ENCODE data around the gene OBSCN.

OBSCN gene

DNA sequence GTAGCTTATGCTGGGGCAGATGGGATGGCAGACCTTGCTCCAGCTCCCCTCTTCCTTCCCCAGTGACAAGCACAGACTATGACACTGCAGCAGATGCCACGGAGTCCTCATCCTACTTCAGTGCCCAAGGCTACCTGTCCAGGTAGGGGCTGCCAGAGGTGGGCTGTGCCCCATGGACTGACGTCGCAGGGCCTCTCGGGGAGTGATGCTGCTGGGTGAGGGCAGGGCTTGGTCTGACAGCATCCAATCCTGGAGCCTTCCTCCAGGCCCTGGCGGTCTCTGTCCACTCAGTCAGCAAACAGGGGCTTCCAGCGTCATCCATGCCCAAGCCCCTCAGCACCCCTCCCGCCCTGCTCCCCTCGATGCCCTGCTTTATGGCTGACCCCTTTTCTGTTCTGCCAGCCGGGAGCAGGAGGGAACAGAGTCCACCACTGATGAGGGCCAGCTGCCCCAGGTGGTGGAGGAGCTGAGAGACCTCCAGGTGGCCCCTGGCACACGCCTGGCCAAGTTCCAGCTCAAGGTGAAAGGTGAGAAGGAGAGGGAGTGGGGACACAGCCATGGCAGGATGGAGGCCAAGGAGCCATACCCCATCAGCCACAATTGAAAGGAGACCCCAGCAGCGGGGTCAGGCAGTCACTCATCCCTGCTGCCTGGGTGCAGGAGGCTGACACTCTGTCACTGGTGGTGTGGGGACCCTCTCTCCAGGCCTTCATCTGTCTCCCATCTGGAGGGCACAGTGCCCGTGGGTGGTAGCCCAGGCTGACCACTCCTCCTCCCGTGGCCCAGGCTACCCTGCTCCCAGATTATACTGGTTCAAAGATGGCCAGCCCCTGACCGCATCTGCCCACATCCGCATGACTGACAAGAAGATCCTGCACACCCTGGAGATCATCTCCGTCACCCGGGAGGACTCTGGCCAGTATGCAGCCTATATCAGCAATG lies 125.2 kb downstream of the OBSCN start:
- Histone ChIP-seq H3K9me3 (ENCODE audit: control insufficient read depth, insufficient read depth, low read length) (no peaks in the 10 kb centered on the region), H3K4me1 (ENCODE audit: control insufficient read depth, insufficient read depth, low read length) (no peaks in the 10 kb centered on the region), H3K4me3 (ENCODE audit: low read depth, low read length) (no peak overlapping the region), H3K27me3 (ENCODE audit: control insufficient read depth, insufficient read depth, low read length) (no peaks in the 10 kb centered on the region), H3K9ac (ENCODE audit: low read depth, low read length) (no peak overlapping the region), H3K36me3 (ENCODE audit: control insufficient read depth, insufficient read depth, low read length) (no peaks in the 10 kb centered on the region)

DNA sequence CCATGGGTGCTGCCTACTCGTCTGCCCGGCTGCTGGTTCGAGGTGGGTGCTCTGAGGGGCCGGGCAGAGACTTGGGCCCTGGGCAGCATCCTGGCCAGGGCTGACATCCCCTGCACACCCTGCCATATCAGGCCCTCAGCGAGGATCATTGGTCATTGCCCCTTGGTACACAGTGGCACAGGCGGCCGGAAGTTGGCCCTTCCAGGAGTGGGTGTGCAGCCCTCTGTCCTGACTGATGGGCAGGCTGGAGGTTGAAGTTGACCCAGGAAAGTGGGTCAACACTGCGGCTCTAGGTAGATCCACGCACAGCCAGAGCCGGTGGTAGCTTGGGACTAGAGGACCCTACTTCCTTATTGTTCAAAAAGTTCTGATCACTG lies 125.9 kb downstream of the OBSCN start:
- Histone ChIP-seq H3K9ac (ENCODE audit: low read depth, low read length) (no peak overlapping the region), H3K36me3 (ENCODE audit: control insufficient read depth, insufficient read depth, low read length) (no peaks in the 10 kb centered on the region), H3K4me1 (ENCODE audit: control insufficient read depth, insufficient read depth, low read length) (no peaks in the 10 kb centered on the region), H3K4me3 (ENCODE audit: low read depth, low read length) (no peak overlapping the region), H3K9me3 (ENCODE audit: control insufficient read depth, insufficient read depth, low read length) (no peaks in the 10 kb centered on the region), H3K27me3 (ENCODE audit: control insufficient read depth, insufficient read depth, low read length) (no peaks in the 10 kb centered on the region)

DNA sequence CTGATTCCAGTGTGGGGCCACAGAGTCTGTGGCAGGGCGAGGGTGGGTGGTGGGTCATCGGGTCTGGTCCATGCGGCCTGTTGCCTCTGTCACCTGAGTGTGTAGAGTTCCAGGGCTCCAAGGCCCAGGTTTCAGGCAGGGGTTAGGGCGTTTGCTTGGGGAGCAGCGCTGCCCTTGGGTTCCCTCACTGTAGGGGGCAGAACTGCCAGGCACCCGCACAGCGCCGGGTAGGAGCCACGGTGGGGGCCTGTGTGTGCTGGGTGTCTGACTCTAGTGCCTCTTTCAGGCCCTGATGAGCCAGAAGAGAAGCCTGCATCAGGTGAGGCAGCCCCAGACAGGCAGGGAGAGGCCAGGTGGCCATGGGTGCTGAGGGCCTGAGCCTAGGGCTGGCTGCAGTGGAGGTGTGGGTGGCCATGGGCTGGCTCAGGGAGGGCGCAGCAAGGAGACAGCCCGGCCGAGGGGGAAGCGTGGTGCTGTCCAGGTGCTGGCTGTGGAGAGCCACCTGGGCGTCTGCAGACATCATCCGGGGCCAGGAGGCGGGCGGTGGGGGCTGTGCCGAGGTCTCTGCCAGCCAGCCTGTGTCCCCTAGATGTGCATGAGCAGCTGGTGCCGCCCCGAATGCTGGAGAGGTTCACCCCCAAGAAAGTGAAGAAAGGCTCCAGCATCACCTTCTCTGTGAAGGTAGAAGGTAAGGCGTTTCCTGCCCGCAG lies 126.5 kb downstream of the OBSCN start:
- H3K4me1 ChIP-seq (ENCODE audit: control insufficient read depth, insufficient read depth, low read length), result no peaks in the 10 kb centered on the region
- no peaks in the 10 kb centered on the region for H3K27me3 ChIP-seq (ENCODE audit: control insufficient read depth, insufficient read depth, low read length)
- H3K9me3 ChIP-seq (ENCODE audit: control insufficient read depth, insufficient read depth, low read length), result no peaks in the 10 kb centered on the region
- no peak overlapping the region for H3K9ac ChIP-seq (ENCODE audit: low read depth, low read length)
- H3K36me3 ChIP-seq (ENCODE audit: control insufficient read depth, insufficient read depth, low read length), result no peaks in the 10 kb centered on the region
- H3K4me3 ChIP-seq (ENCODE audit: low read depth, low read length), result no peak overlapping the region

DNA sequence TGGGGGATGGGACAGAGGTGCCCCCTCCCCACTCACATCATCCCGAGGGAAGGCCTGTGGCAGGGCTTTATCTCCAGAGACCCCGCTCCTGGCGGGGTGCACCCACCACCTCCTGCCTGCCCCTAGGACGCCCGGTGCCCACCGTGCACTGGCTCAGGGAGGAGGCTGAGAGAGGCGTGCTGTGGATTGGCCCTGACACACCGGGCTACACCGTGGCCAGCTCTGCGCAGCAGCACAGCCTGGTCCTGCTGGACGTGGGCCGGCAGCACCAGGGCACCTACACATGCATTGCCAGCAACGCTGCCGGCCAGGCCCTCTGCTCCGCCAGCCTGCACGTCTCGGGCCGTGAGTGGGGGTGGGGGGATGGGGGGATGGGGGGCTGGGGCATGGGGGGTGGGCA lies 127.1 kb downstream of the OBSCN start:
- Histone ChIP-seq H3K9ac (ENCODE audit: low read depth, low read length) (no peak overlapping the region), H3K4me3 (ENCODE audit: low read depth, low read length) (no peak overlapping the region), H3K4me1 (ENCODE audit: control insufficient read depth, insufficient read depth, low read length) (no peaks in the 10 kb centered on the region), H3K27me3 (ENCODE audit: control insufficient read depth, insufficient read depth, low read length) (no peaks in the 10 kb centered on the region), H3K36me3 (ENCODE audit: control insufficient read depth, insufficient read depth, low read length) (no peaks in the 10 kb centered on the region), H3K9me3 (ENCODE audit: control insufficient read depth, insufficient read depth, low read length) (no peaks in the 10 kb centered on the region)

DNA sequence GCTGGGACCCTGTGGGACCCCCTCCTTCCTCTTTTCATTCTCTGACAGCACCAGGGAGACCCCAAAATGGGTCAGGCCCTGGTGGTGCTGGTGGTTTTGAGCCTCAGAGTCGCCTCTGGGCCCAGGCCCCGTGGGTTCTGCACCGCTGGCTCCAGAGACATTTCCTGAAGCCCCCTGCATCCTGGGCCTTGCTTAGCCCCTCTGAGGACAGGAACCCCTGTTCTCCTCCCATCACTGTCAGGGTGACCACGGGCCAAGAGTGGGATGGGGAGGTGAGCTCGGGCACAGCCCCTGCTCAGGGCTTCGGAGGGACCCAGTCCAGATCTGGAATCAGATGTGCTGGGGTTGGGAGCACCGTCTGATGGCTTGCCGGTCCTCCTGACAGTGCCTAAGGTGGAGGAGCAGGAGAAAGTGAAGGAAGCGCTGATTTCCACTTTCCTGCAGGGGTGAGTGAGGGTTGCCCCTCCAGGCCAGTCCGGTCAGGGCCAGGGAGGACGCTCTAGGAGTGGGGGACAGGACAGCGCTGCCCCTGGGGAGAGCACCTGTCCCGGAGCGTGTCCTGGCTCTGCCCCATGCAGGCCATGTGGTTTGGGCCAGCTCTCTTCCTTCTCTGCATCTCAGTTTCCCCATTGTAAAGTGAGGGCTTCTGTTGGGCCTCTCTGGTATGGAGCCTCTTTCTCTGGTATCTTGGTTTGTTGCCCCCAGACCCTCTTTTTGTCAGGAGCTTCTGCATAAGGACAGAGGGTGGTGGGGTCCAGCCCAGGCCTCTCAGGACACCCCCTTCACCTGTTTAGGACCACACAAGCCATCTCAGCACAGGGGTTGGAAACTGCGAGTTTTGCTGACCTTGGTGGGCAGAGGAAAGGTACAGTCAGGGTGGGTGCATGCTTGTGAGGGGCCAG lies 127.8 kb downstream of the OBSCN start:
- Histone ChIP-seq H3K9ac (ENCODE audit: low read depth, low read length) (no peak overlapping the region), H3K36me3 (ENCODE audit: control insufficient read depth, insufficient read depth, low read length) (no peaks in the 10 kb centered on the region), H3K4me3 (ENCODE audit: low read depth, low read length) (no peak overlapping the region), H3K9me3 (ENCODE audit: control insufficient read depth, insufficient read depth, low read length) (no peaks in the 10 kb centered on the region), H3K4me1 (ENCODE audit: control insufficient read depth, insufficient read depth, low read length) (no peaks in the 10 kb centered on the region), H3K27me3 (ENCODE audit: control insufficient read depth, insufficient read depth, low read length) (no peaks in the 10 kb centered on the region)

DNA sequence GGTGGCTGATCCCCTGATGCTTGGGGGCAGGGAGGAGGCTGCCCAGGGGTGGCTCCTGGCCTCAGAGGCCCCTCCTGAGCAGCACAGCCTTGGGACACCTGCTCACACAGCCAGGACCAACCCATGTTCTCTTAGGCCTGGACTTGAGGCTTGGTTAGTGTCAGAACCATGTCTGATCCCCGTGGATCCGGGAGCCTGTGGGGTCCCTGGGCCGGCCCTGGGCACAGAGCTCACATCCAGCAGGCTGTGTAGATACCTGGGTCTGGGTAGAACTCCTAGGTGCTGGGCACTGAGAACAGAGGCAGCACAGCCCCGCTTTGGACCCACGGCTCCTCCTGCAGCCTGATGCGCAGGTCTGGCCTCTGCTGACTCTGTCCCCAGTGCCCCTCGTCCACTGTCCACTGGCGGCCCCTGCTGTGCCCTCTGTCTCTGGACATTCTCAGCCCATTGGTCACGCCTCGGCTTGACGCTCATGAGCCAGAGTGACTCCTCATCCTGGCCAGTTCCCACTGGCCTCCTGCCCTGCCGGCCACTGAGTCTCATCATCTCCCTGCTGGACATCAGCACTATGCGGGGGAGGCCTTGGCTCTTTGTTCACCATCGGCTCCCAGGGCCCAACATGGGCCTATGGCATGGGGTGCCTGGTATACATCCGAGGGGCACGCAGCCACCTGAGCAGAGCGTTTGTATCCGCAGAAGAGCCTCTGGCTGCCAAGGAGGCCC lies 128.6 kb downstream of the OBSCN start:
- Histone ChIP-seq H3K4me3 (ENCODE audit: low read depth, low read length) (no peak overlapping the region), H3K36me3 (ENCODE audit: control insufficient read depth, insufficient read depth, low read length) (no peaks in the 10 kb centered on the region), H3K9ac (ENCODE audit: low read depth, low read length) (no peak overlapping the region), H3K9me3 (ENCODE audit: control insufficient read depth, insufficient read depth, low read length) (no peaks in the 10 kb centered on the region), H3K27me3 (ENCODE audit: control insufficient read depth, insufficient read depth, low read length) (no peaks in the 10 kb centered on the region), H3K4me1 (ENCODE audit: control insufficient read depth, insufficient read depth, low read length) (no peaks in the 10 kb centered on the region)

DNA sequence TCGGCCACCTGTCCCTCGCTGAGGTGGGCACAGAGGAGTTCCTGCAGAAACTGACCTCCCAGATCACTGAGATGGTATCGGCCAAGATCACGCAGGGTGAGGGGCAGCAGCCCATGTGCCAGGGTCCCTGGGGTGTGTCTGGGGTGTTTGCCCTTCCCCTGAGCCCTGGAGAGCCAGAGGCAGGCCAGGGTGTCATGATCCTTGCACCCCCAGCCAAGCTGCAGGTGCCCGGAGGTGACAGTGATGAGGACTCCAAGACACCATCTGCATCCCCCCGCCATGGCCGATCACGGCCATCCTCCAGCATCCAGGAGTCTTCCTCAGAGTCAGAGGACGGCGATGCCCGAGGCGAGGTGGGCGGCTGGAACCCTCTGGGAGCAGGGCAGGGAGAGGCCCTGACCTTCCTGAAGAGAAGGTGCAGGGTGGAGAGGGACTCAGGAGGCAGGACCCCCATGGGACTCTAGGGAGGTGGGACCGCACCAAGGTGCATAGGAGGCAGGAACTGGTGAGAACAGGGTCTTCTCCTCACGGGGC lies 129.3 kb downstream of the OBSCN start:
- Histone ChIP-seq H3K4me1 (ENCODE audit: control insufficient read depth, insufficient read depth, low read length) (no peaks in the 10 kb centered on the region), H3K4me3 (ENCODE audit: low read depth, low read length) (no peak overlapping the region), H3K36me3 (ENCODE audit: control insufficient read depth, insufficient read depth, low read length) (no peaks in the 10 kb centered on the region)

DNA sequence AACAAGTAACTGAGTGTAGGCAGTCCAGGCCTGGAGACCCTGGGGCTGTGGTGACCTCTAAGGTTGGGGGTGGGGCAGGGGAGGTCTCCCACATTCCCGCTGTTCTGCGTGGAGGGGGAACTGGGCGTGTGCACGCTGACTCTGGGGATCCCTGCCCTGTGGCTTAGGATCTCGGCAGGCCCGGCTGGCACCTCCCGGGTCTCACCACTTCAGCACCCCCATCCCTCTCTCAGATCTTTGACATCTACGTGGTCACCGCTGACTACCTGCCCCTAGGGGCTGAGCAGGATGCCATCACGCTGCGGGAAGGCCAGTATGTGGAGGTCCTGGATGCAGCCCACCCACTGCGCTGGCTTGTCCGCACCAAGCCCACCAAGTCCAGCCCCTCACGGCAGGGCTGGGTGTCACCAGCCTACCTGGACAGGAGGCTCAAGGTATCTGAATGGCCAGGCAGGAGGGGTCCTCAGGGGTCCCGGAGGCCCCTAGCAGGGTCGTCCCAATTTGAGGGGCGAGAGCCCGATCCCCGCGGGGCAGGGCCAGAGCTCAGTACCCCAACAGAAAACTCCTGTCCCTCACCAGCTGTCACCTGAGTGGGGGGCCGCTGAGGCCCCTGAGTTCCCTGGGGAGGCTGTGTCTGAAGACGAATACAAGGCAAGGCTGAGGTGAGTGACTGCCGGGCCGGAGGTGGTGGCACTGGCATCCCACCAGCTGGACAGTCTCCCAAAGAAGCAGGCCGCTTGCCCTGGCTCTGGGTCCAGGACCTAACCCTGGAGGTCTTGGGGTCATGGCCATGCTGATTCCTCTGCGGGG lies 130.1 kb downstream of the OBSCN start:
- Histone ChIP-seq H3K4me3 (ENCODE audit: low read depth, low read length) (no peak overlapping the region), H3K9me3 (ENCODE audit: control insufficient read depth, insufficient read depth, low read length) (no peaks in the 10 kb centered on the region), H3K4me1 (ENCODE audit: control insufficient read depth, insufficient read depth, low read length) (no peaks in the 10 kb centered on the region), H3K9ac (ENCODE audit: low read depth, low read length) (no peak overlapping the region), H3K36me3 (ENCODE audit: control insufficient read depth, insufficient read depth, low read length) (no peaks in the 10 kb centered on the region), H3K27me3 (ENCODE audit: control insufficient read depth, insufficient read depth, low read length) (no peaks in the 10 kb centered on the region)

More for the DNA sequence above, 129.3 kb downstream of the OBSCN start:
- Histone ChIP-seq H3K9ac (ENCODE audit: low read depth, low read length) (no peak overlapping the region), H3K27me3 (ENCODE audit: control insufficient read depth, insufficient read depth, low read length) (no peaks in the 10 kb centered on the region), H3K9me3 (ENCODE audit: control insufficient read depth, insufficient read depth, low read length) (no peaks in the 10 kb centered on the region)

DNA sequence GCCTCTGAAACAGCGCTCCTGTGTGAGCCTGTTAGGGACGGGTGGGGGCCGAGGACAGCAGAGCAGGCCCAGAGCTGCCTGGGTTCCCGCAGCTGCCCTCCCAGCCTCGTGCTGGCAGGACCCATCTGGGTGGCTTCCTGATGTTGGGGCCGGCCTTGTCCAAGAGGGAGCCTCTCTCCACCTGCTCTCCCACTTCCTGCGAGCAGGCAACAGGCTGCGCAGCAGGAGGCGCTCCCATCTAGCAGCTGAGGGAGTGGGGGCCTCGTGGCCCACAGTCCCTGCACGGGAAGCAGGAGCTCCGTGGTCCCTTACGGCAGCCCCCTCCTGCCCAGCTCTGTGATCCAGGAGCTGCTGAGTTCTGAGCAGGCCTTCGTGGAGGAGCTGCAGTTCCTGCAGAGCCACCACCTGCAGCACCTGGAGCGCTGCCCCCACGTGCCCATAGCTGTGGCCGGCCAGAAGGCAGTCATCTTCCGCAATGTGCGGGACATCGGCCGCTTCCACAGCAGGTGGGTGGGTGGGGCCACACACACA lies 130.7 kb downstream of the OBSCN start:
- Histone ChIP-seq H3K4me3 (ENCODE audit: low read depth, low read length) (no peak overlapping the region), H3K4me1 (ENCODE audit: control insufficient read depth, insufficient read depth, low read length) (no peaks in the 10 kb centered on the region), H3K27me3 (ENCODE audit: control insufficient read depth, insufficient read depth, low read length) (no peaks in the 10 kb centered on the region), H3K9ac (ENCODE audit: low read depth, low read length) (no peak overlapping the region), H3K9me3 (ENCODE audit: control insufficient read depth, insufficient read depth, low read length) (no peaks in the 10 kb centered on the region), H3K36me3 (ENCODE audit: control insufficient read depth, insufficient read depth, low read length) (no peaks in the 10 kb centered on the region)

DNA sequence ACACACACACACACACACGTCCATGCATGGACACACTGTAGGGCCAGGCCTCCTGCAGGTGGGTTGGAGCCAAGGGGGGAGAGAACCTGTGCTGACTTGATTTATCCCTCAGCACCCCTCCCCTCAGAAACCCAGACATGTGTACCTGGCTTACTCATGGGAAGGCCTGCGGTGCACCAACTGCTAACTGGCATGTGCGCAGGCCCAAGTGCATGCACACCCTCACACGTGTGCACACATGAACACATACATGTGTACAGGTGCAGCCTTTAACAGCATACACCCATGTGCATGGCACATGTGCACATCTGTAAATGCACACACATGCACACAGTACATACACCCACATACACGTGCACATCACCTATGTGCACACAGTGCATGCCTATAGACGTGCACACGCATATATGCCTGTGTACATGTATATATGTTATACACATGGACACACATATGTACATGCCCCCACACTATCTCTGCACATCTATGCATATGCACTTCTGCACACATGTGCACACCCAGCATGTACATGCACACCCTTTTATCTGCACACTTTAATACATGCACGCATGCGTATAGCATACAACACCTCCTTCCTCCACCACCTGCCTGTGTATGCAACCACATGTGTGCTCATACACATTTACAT lies 131.3 kb downstream of the OBSCN start:
- H3K9ac ChIP-seq (ENCODE audit: low read depth, low read length), result no peak overlapping the region
- no peaks in the 10 kb centered on the region for H3K4me1 ChIP-seq (ENCODE audit: control insufficient read depth, insufficient read depth, low read length)
- no peaks in the 10 kb centered on the region for H3K27me3 ChIP-seq (ENCODE audit: control insufficient read depth, insufficient read depth, low read length)
- H3K4me3 ChIP-seq (ENCODE audit: low read depth, low read length), result no peak overlapping the region
- H3K9me3 ChIP-seq (ENCODE audit: control insufficient read depth, insufficient read depth, low read length), result no peaks in the 10 kb centered on the region
- no peaks in the 10 kb centered on the region for H3K36me3 ChIP-seq (ENCODE audit: control insufficient read depth, insufficient read depth, low read length)
